Thyroid gland (tissue), 4 donors: ENCODE measurements around the gene CCDC9B.

ENCODE experiments used
- CTCF ChIP-seq, 6 experiments: fragments of 200-600 bp in 3 of 6; fragments of 450-650 bp in 3 of 6; sonication (generic) in 3 of 6; IDR thresholded peaks; one replicate each; pipeline ENCODE4 v1.5.1; 2016 to 2019; ENCODE audit warnings: antibody characterized with exemption in 6 of 6, mild to moderate bottlenecking in 2 of 6, inconsistent platforms in 1 of 6, moderate library complexity in 1 of 6
- POLR2A ChIP-seq, 2 donors: fragments of 450-650 bp; IDR thresholded peaks; one replicate each; pipeline ENCODE4 v1.6.1; 2017; ENCODE audit warnings: antibody characterized with exemption in 2 of 2, mild to moderate bottlenecking in 2 of 2, moderate library complexity in 1 of 2

GRCh38 chr15:40286061-40286532 lies 54.6 kb downstream of the CCDC9B start:
- TF ChIP-seq POLR2A (IDR thresholded peaks at IDR 0.05): no peak
- TF ChIP-seq CTCF (IDR thresholded peaks at IDR 0.05): no peak
